Testis (tissue), 2 donors: ENCODE measurements around the gene SLC38A5.

ENCODE experiments used
- CTCF ChIP-seq, 3 experiments: fragments of 450-650 bp in 2 of 3; fragments of 200-600 bp in 1 of 3; sonication (generic) in 1 of 3; IDR thresholded peaks; one replicate each; pipeline ENCODE4 v1.5.1; 2016 to 2019; ENCODE audit warnings: antibody characterized with exemption in 3 of 3, mild to moderate bottlenecking in 2 of 3, moderate library complexity in 1 of 3
- POLR2A ChIP-seq: fragments of 450-650 bp; IDR thresholded peaks from one replicate; pipeline ENCODE4 v1.6.1; 2017; ENCODE audit warnings: antibody characterized with exemption, mild to moderate bottlenecking, moderate library complexity

GRCh38 chrX:48456628-48457331, 13.3 kb downstream of the SLC38A5 start:
- no peak for TF ChIP-seq POLR2A
- TF ChIP-seq CTCF (IDR thresholded peaks at IDR 0.05), result no peak
